Kidney (tissue), 14 donors: ENCODE results near the gene FAM131A. TPM values are rescaled to one million over a fixed set of nuclear protein-coding genes. Genes with fewer than 3 reads are reported as not detected.
A peak's percentile ranks its signal among the peaks of the same experiment; 100 is the strongest.

Experiments used
- DNase-seq, 5 donors: peaks; one replicate each; pipeline ENCODE4 v3.0.0-alpha.2; 2013 to 2020
- FAIRE-seq: peaks from 2 replicates; lab custom pipeline; 2012; peaks lifted over from hg19 to GRCh38; lab: Jason Lieb, UNC
- H3K27ac ChIP-seq, 2 donors: one replicate each; pipeline ENCODE4 v1.7.0; 2013; ENCODE audit warnings: low read depth in 2 of 2, low read length in 2 of 2, inconsistent platforms in 1 of 2
- H3K27me3 ChIP-seq: one replicate; pipeline ENCODE4 v1.7.1; 2013; ENCODE audit warnings: low read length, inconsistent platforms; ENCODE audit not compliant: control insufficient read depth, insufficient read depth
- H3K36me3 ChIP-seq, 3 donors: one replicate each; pipeline versions ENCODE4 v1.7.0 to v1.7.1; 2013; ENCODE audit warnings: low read length in 3 of 3, control low read depth in 1 of 3, inconsistent platforms in 1 of 3; ENCODE audit not compliant: insufficient read depth in 3 of 3, control insufficient read depth in 2 of 3
- H3K4me1 ChIP-seq, 3 donors: one replicate each; pipeline versions ENCODE4 v1.7.0 to v1.7.1; 2013; ENCODE audit warnings: low read length in 3 of 3, inconsistent platforms in 1 of 3, low read depth in 1 of 3; ENCODE audit not compliant: control insufficient read depth in 2 of 3, insufficient read depth in 2 of 3
- H3K4me3 ChIP-seq, 3 donors: one replicate each; pipeline versions ENCODE4 v1.7.0 to v1.8.1; 2013; ENCODE audit warnings: low read length in 3 of 3, control low read depth in 1 of 3, inconsistent platforms in 1 of 3
- H3K9ac ChIP-seq, 3 donors: one replicate each; pipeline versions ENCODE4 v1.7.0 to v1.7.1; 2013; ENCODE audit warnings: low read length in 3 of 3, control low read depth in 1 of 3, inconsistent platforms in 1 of 3
- H3K9me3 ChIP-seq, 3 donors: one replicate each; pipeline versions ENCODE4 v1.7.0 to v1.7.1; 2013; ENCODE audit warnings: low read length in 3 of 3, control low read depth in 1 of 3, inconsistent platforms in 1 of 3; ENCODE audit not compliant: control insufficient read depth in 2 of 3, insufficient read depth in 1 of 3
- intact Hi-C: fragments of 100-400 bp; cut with DNase I; formaldehyde crosslinking; loops from one replicate; pipeline ENCODE4 v1.11.1; 2022
- polyA plus RNA-seq: library from polyadenylated mRNA; stranded (reverse); fragments of 350-450 nt; fragmentation: Illumina TruSeq; extraction: RNeasy Lipid Tissue Mini Kit (QIAGEN cat#74804); gene quantifications from one replicate; pipeline ENCODE4 v1.2.3, GENCODE V29; 2014; ENCODE audit warnings: low read depth, low replicate concordance; ENCODE audit not compliant: insufficient read depth
- total RNA-seq: library from RNA; stranded (reverse); fragmentation: NEBNext Ultra II Directional; extraction: Animal tissue kit (Norgen Biotek cat#: 25700); gene quantifications from one replicate; pipeline ENCODE4 v1.2.1, GENCODE V29; 2021
- TF ChIP-seq, protein P1 (sequence below): IDR thresholded peaks from 3 replicates; pipeline ENCODE4 v1.5.1; 2012; ENCODE audit warnings: mild to moderate bottlenecking, moderate library complexity, borderline replicate concordance; ENCODE audit not compliant: insufficient read depth; ENCODE audit errors: extremely low read depth
- donor health status: control.
- donor health status: control.
- donor health status: control.
- donor health status: control.
- donor health status: control.
- donor health status: DM: yes; HTN: yes; CAD: no.
- donor health status: Normal renal cell carcinoma (clear cell type).

Gene FAM131A
- total and polyA plus RNA-seq, 2 donors from 2014 or later: 14.0 to 20.1 TPM

DNA sequence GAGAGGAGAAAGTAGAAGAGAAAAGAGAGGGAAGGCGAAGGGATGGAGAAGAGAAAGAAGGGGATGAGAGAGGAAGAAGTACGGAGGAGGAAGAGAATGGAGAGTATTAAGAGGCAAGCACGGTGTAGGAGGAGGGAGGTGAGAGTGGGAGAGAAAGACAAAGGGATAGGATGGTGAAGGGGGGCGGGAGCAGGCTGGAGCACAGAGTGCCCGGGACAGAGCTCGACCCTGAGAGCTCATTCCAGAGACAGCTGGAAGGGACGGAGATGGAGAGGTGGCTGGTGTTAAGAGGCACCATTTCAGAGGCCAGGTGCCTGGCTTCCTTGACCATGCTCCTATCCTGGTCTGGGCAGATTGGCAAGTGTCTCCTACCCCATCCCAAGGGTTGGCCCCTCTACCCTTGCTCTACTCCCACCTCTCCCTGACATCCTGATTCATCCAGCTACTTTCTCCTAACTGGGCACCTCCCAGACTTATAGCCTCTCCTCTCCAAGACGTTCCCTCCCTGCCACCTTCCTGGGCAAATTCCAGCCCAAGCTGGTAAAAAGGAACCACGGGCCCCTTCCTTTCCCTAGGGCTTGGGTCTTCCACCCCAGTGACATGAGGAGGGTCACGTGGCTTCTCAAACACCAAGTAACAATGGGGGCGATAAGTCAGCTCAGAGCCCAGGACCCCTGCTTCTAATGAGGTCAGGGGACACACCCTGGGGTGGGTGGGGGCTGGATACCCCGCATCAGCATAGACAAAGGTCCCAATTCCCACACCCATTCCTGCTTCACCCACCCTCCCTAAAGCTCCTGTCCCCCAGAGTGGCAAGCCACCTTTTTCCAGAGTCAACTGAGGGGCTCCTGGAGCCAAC lies 22.9 kb downstream of the FAM131A start:
- Histone ChIP-seq H3K4me1 (peaks cover 3 to 17% (median 13%) of the 10 kb centered on the region in 3 donors), H3K4me3 (peak overlapping the region; percentile 51 to 90 (median 81)), H3K9ac (peak overlapping the region in 2 of 3 donors; percentile 67 to 70), H3K9me3 (no peaks in the 10 kb centered on the region), H3K27ac (no peak overlapping the region), H3K36me3 (peaks cover 3 to 9% (median 6%) of the 10 kb centered on the region in 3 donors), H3K27me3 (no peaks in the 10 kb centered on the region)
- FAIRE-seq (no peak), DNase-seq (peak in 2 of 5 donors; percentile 61 to 71)
- TF ChIP-seq, protein P1, sequence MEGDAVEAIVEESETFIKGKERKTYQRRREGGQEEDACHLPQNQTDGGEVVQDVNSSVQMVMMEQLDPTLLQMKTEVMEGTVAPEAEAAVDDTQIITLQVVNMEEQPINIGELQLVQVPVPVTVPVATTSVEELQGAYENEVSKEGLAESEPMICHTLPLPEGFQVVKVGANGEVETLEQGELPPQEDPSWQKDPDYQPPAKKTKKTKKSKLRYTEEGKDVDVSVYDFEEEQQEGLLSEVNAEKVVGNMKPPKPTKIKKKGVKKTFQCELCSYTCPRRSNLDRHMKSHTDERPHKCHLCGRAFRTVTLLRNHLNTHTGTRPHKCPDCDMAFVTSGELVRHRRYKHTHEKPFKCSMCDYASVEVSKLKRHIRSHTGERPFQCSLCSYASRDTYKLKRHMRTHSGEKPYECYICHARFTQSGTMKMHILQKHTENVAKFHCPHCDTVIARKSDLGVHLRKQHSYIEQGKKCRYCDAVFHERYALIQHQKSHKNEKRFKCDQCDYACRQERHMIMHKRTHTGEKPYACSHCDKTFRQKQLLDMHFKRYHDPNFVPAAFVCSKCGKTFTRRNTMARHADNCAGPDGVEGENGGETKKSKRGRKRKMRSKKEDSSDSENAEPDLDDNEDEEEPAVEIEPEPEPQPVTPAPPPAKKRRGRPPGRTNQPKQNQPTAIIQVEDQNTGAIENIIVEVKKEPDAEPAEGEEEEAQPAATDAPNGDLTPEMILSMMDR: no peak
- intact Hi-C loops: no loop called here

DNA sequence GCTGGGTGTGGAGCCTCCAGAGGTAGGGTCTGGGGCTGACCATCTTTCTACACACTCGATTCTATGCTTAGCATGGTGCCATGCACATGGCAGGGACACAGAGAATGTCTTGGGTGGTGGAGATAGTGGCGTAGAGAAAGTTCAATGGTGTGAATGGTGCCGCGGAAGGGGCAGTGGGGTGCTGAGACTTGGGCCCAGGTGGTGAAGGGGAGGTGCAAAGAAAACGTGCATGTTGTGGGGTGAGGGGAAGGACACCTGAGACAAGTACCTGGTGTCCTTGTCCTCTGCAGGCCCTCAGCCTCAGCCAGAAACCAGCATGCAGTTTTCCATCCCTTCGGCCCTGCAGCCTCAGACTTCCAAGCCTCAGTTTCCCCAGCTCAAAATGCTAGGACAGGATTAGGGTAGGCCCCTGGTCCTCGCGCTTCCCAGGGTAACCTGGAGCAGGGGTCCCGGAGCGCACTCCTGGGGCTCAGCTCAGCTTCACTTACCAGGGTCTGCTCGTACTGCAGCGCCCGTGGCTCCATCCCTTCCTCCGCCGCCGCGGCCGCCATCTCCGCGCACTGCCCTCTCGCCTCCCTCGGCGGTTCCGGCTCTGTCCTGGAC lies 23.6 kb downstream of the FAM131A start:
- TF ChIP-seq, protein P1: no peak
- intact Hi-C loops: no loop called here
- peaks cover 3 to 17% (median 13%) of the 10 kb centered on the region in 3 donors for H3K4me1 ChIP-seq
- H3K9ac ChIP-seq: peak overlapping the region; percentile 48 to 70 (median 67)
- H3K36me3 ChIP-seq: peaks cover 5 to 10% (median 6%) of the 10 kb centered on the region in 3 donors
- peak overlapping the region; percentile 51 to 90 (median 81) for H3K4me3 ChIP-seq
- H3K27ac ChIP-seq: peak overlapping the region; percentile 56 to 81
- H3K27me3 ChIP-seq: no peaks in the 10 kb centered on the region
- no peaks in the 10 kb centered on the region for H3K9me3 ChIP-seq
- DNase-seq: peak in 1 of 5 donors; percentile 80
- FAIRE-seq: no peak

DNA sequence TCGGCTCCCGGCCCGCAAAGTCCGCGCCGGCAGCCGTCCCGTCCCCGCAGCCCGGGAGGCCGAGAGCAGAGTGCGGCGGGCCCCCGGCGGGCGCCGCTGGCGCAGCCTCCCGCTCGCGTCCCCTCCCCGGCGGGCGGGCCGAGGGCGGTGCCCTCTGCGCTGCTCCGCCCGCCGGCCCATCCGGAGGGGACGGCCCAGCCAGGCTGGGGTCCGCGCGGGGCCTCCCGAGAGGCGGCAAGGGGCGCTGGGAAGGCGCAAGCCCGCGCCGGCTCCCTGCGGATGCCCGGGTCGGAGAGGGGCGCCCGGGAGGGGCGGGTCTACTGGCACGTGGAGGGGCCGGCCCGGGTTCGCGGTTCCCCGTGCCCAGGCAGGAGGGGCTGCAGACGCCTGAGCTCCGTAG lies 24.1 kb downstream of the FAM131A start, which contains the start of the genes CLCN2 and POLR2H:
CLCN2 (minus strand) TSS at position 74 of the 400 bp plus-strand sequence. CDS start 126 bp downstream, outside the sequence.
POLR2H (plus strand) TSS at position 179 of the 400 bp plus-strand sequence. CDS start 1,783 bp downstream, outside the sequence.
- intact Hi-C loops: no loop called here
- H3K9me3 ChIP-seq: no peaks in the 10 kb centered on the region
- TF ChIP-seq, protein P1: no peak
- H3K4me1 ChIP-seq: peaks cover 3 to 17% (median 13%) of the 10 kb centered on the region in 3 donors
- H3K36me3 ChIP-seq: peaks cover 6 to 10% (median 7%) of the 10 kb centered on the region in 3 donors
- FAIRE-seq (no peak), DNase-seq (peak; percentile 78 to 94 (median 89))
- H3K9ac ChIP-seq: peak within 1 kb of the TSS; percentile 67 to 94 (median 88)
- H3K4me3 ChIP-seq: peak within 1 kb of the TSS; percentile 84 to 91 (median 90)
- peak within 1 kb of the TSS; percentile 98 to 99 for H3K27ac ChIP-seq
- no peaks in the 10 kb centered on the region for H3K27me3 ChIP-seq
